NB4 (cell line): ENCODE data around the gene KCNH4.

Source experiments
- CTCF ChIP-seq: IDR thresholded peaks from one replicate; pipeline ENCODE4 v1.5.1; 2012; ENCODE audit warnings: low read depth, low read length
- MYC ChIP-seq: IDR thresholded peaks from 2 replicates; pipeline ENCODE4 v1.6.1; 2011; ENCODE audit warnings: low read depth, low read length
- POLR2A ChIP-seq: IDR thresholded peaks from 2 replicates; pipeline ENCODE4 v1.6.1; 2011; ENCODE audit warnings: mild to moderate bottlenecking; ENCODE audit not compliant: insufficient read length; ENCODE audit errors: extremely low read depth

DNA sequence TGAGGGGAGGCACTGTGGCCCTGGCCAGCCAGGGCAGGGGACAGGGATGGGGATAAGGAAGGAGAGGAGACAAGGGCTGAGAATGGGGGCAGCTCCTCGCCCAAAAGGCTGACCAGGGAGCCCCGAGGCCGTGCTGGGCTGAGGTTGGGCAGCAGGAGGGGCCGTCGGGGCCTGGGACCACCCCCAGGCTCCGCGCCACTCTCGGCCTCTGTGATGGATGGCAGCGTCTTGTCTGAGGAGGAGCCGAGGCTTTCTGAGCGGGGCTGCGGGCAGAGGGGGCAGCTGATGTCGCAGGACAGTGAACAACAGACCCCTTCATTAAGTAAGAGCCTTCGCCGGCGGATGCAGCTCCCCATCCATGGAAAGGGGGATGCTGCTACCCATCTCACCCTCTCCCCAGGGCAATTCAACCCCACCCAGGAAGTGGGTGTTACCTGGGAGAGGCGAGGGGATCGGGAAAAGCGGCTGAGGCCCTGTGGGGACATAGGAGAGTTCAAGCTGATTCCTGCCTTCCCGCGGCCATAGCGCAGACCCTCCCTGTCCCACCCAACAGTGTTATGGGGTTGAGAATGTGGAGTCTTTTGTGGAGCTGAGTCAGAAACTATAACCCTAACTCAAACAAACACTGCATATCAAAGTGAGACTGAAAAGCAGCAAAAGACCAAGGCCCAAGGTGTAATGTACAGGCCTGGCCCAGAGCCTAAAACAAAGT is 17.1 kb downstream of the KCNH4 start:
- no peak for TF ChIP-seq CTCF
- TF ChIP-seq POLR2A, result no peak
- TF ChIP-seq MYC, result no peak
